Uterus (tissue), 4 donors: ENCODE measurements around the gene MAPKAPK3. TPM values are rescaled to one million over a fixed set of nuclear protein-coding genes. Genes with fewer than 3 reads are reported as not detected.

ENCODE experiments used
- DNase-seq, 2 donors: peaks; one replicate each; pipeline ENCODE4 v3.0.0-alpha.2; 2019 to 2020
- H3K27ac ChIP-seq, 2 donors: fragments of 200-600 bp; sonication (generic); 1 replicate in 1 of 2; 2 replicates in 1 of 2; pipeline ENCODE4 v1.5.1; 2016 to 2018
- H3K27me3 ChIP-seq, 2 donors: fragments of 200-600 bp; sonication (generic); one replicate each; pipeline ENCODE4 v1.5.1; 2018 to 2019; ENCODE audit warnings: control low read depth in 1 of 2
- H3K36me3 ChIP-seq, 2 donors: fragments of 200-600 bp; sonication (generic); one replicate each; pipeline ENCODE4 v1.5.1; 2019; ENCODE audit warnings: control low read depth in 1 of 2
- H3K4me1 ChIP-seq, 2 donors: fragments of 200-600 bp; sonication (generic); one replicate each; pipeline ENCODE4 v1.5.1; 2018 to 2019; ENCODE audit warnings: control low read depth in 1 of 2
- H3K4me3 ChIP-seq, 2 donors: fragments of 200-600 bp; sonication (generic); 1 replicate in 1 of 2; 2 replicates in 1 of 2; pipeline ENCODE4 v1.5.1; 2018 to 2019; ENCODE audit warnings: mild to moderate bottlenecking in 1 of 2
- H3K9me3 ChIP-seq, 2 donors: fragments of 200-600 bp; sonication (generic); one replicate each; pipeline ENCODE4 v1.5.1; 2019; ENCODE audit warnings: control low read depth in 1 of 2
- CTCF ChIP-seq, 4 experiments: fragments of 200-600 bp in 2 of 4; fragments of 450-650 bp in 2 of 4; sonication (generic) in 2 of 4; IDR thresholded peaks; one replicate each; pipeline ENCODE4 v1.5.1; 2016 to 2019; ENCODE audit warnings: antibody characterized with exemption in 4 of 4, mild to moderate bottlenecking in 2 of 4, moderate library complexity in 1 of 4
- POLR2A ChIP-seq, 2 donors: fragments of 450-650 bp; IDR thresholded peaks; one replicate each; pipeline ENCODE4 v1.6.1; 2016; ENCODE audit warnings: antibody characterized with exemption in 2 of 2, mild to moderate bottlenecking in 1 of 2, moderate library complexity in 1 of 2
- intact Hi-C: fragments of 100-400 bp; cut with DNase I; formaldehyde crosslinking; loops from one replicate; pipeline ENCODE4 v1.15.1; 2023; ENCODE audit warnings: low total_unique reads
- total RNA-seq, 4 donors: library from RNA; depleted of rRNA in 3 of 4; stranded (reverse); fragments of >200 nt in 3 of 4; gene quantifications; one replicate each; pipeline versions ENCODE4 v1.1.0 to v1.2.4, GENCODE V29; 2014 to 2023
- donor health status: DM: yes; HTN: yes; CAD: no.

Gene MAPKAPK3
- total RNA-seq, 4 donors from 2014 or later = 22.0 to 39.1 (median 29.0) TPM

- no peaks in the 10 kb centered on the region for H3K9me3 ChIP-seq
- intact Hi-C loops = no loop called here
- H3K4me3 ChIP-seq = no peak overlapping the region
- TF ChIP-seq POLR2A (IDR thresholded peaks at IDR 0.05) (no peak), CTCF (IDR thresholded peaks at IDR 0.05) (no peak)
- H3K27me3 ChIP-seq = no peaks in the 10 kb centered on the region
- no peak overlapping the region for H3K27ac ChIP-seq
- DNase-seq = no peak
- peaks cover 0 to 9% of the 10 kb centered on the region in 2 donors for H3K4me1 ChIP-seq
- H3K36me3 ChIP-seq = no peaks in the 10 kb centered on the region
Observed at GRCh38 chr3:50571486-50571885, 45.5 kb upstream of the MAPKAPK3 start.

GRCh38 chr3:50572158-50572557 is 44.8 kb upstream of the MAPKAPK3 start:
- peak; percentile 69 to 78 for DNase-seq
- TF ChIP-seq POLR2A (IDR thresholded peaks at IDR 0.05) (no peak), CTCF (IDR thresholded peaks at IDR 0.05) (peak; percentile 87 to 97 (median 92))
- H3K4me3 ChIP-seq = no peak overlapping the region
- intact Hi-C loops = loop anchor here (2.0 kb wide), 1 partner anchor 43 kb away; no protein-coding TSS in a partner anchor
- H3K27me3 ChIP-seq = no peaks in the 10 kb centered on the region
- no peak overlapping the region for H3K27ac ChIP-seq
- H3K4me1 ChIP-seq = peaks cover 0 to 9% of the 10 kb centered on the region in 2 donors
- no peaks in the 10 kb centered on the region for H3K36me3 ChIP-seq
- no peaks in the 10 kb centered on the region for H3K9me3 ChIP-seq

GRCh38 chr3:50572801-50573371 is 44.1 kb upstream of the MAPKAPK3 start:
- H3K36me3 ChIP-seq = no peaks in the 10 kb centered on the region
- no peak overlapping the region for H3K27ac ChIP-seq

GRCh38 chr3:50573566-50574443 is 43.1 kb upstream of the MAPKAPK3 start:
- H3K4me1 ChIP-seq = peaks cover 0 to 9% of the 10 kb centered on the region in 2 donors
- no peaks in the 10 kb centered on the region for H3K36me3 ChIP-seq
- intact Hi-C loops = loop anchor here (2.0 kb wide), 1 partner anchor 41 kb away; no protein-coding TSS in a partner anchor
- H3K9me3 ChIP-seq = no peaks in the 10 kb centered on the region
- no peak for DNase-seq
- no peak overlapping the region for H3K4me3 ChIP-seq
- no peaks in the 10 kb centered on the region for H3K27me3 ChIP-seq
- no peak overlapping the region for H3K27ac ChIP-seq
- TF ChIP-seq CTCF (IDR thresholded peaks at IDR 0.05) (no peak), POLR2A (IDR thresholded peaks at IDR 0.05) (no peak)

More at GRCh38 chr3:50572801-50573371, 44.1 kb upstream of the MAPKAPK3 start:
- no peaks in the 10 kb centered on the region for H3K27me3 ChIP-seq
- intact Hi-C loops = loop anchor here (2.0 kb wide), 1 partner anchor 42 kb away; no protein-coding TSS in a partner anchor
- peaks cover 0 to 9% of the 10 kb centered on the region in 2 donors for H3K4me1 ChIP-seq
- DNase-seq = no peak
- no peaks in the 10 kb centered on the region for H3K9me3 ChIP-seq
- TF ChIP-seq POLR2A (IDR thresholded peaks at IDR 0.05) = no peak
- TF ChIP-seq CTCF (IDR thresholded peaks at IDR 0.05) = no peak
- H3K4me3 ChIP-seq = no peak overlapping the region

GRCh38 chr3:50574444-50574831 is 42.5 kb upstream of the MAPKAPK3 start:
- Histone ChIP-seq H3K4me1 (peaks cover 0 to 9% of the 10 kb centered on the region in 2 donors), H3K36me3 (no peaks in the 10 kb centered on the region), H3K4me3 (no peak overlapping the region), H3K9me3 (no peaks in the 10 kb centered on the region), H3K27me3 (no peaks in the 10 kb centered on the region), H3K27ac (no peak overlapping the region)
- TF ChIP-seq CTCF (IDR thresholded peaks at IDR 0.05) = no peak
- TF ChIP-seq POLR2A (IDR thresholded peaks at IDR 0.05) = no peak
- intact Hi-C loops = no loop called here
- no peak for DNase-seq
